SU-DHL-6 (cell line): ENCODE results near the gene H19.

Experiments
- H2AFZ ChIP-seq: fragments of 200-600 bp; sonication (generic); 2 replicates; pipeline ENCODE4 v1.6.1; 2014; ENCODE audit warnings: low read depth, mild to moderate bottlenecking, moderate library complexity, mixed read lengths, antibody characterized with exemption, low read length; ENCODE audit not compliant: severe bottlenecking
- H3F3A ChIP-seq: fragments of 200-600 bp; shearing (Covaris generic); 2 replicates; pipeline ENCODE4 v1.6.0; 2016; ENCODE audit warnings: antibody characterized with exemption, mild to moderate bottlenecking; ENCODE audit not compliant: insufficient read depth
- H3K27ac ChIP-seq: fragments of 200-600 bp; sonication (generic); 2 replicates; pipeline ENCODE4 v1.5.1; 2016; ENCODE audit warnings: low read depth, mild to moderate bottlenecking, low read length, moderate library complexity, mixed read lengths
- H3K27me3 ChIP-seq: fragments of 200-600 bp; sonication (generic), shearing (Covaris generic); 2 replicates; pipeline ENCODE4 v1.6.0; 2014; ENCODE audit warnings: mild to moderate bottlenecking, low read length
- H3K36me3 ChIP-seq: fragments of 200-600 bp; sonication (generic); 2 replicates; pipeline ENCODE4 v1.6.1; 2014; ENCODE audit warnings: mild to moderate bottlenecking, low read length, mixed read lengths
- H3K4me2 ChIP-seq: fragments of 300-600, 200-600 bp; shearing (Covaris generic), sonication (generic); 2 replicates; pipeline ENCODE4 v1.6.0; 2014; ENCODE audit warnings: low read length, low read depth, mild to moderate bottlenecking; ENCODE audit not compliant: poor library complexity, severe bottlenecking
- H3K4me3 ChIP-seq: fragments of 200-600 bp; sonication (generic); 2 replicates; pipeline ENCODE4 v1.5.1; 2014; ENCODE audit warnings: antibody characterized with exemption, low read length, mild to moderate bottlenecking, mixed read lengths; ENCODE audit not compliant: insufficient read depth, poor library complexity, severe bottlenecking
- H3K79me2 ChIP-seq: fragments of 200-600 bp; sonication (generic); 2 replicates; pipeline ENCODE4 v1.6.1; 2014; ENCODE audit warnings: mild to moderate bottlenecking, low read length, moderate library complexity; ENCODE audit not compliant: insufficient read depth
- H3K9ac ChIP-seq: fragments of 200-600 bp; sonication (generic); 2 replicates; pipeline ENCODE4 v1.7.0; 2014; ENCODE audit warnings: mild to moderate bottlenecking, low read length
- H3K9me2 ChIP-seq: fragments of 200-600 bp; sonication (generic); replicated peaks from 2 replicates; pipeline ENCODE4 v1.6.1; 2014; ENCODE audit warnings: low read length; ENCODE audit not compliant: insufficient read depth
- H3K9me3 ChIP-seq: fragments of 200-600 bp; sonication (generic); 2 replicates; pipeline ENCODE4 v1.6.1; 2014; ENCODE audit warnings: low read length, mixed read lengths; ENCODE audit not compliant: insufficient read depth
- H4K20me1 ChIP-seq: fragments of 200-600 bp; sonication (generic); 2 replicates; pipeline ENCODE4 v1.6.1; 2014; ENCODE audit warnings: low read depth, mild to moderate bottlenecking, antibody characterized with exemption, low read length, moderate library complexity, mixed read lengths
- EZH2phosphoT487 ChIP-seq: fragments of 200-600 bp; sonication (generic), shearing (Covaris generic); conservative IDR thresholded peaks from 2 replicates; pipeline ENCODE4 v1.6.1; 2018; ENCODE audit warnings: mild to moderate bottlenecking, antibody characterized with exemption, low read length, moderate library complexity, mixed read lengths
- TF ChIP-seq, protein P1 (sequence below): fragments of 200-600 bp; sonication (generic); IDR thresholded peaks from one replicate; pipeline ENCODE4 v1.5.1; 2017; ENCODE audit warnings: antibody characterized with exemption, mild to moderate bottlenecking, low read length, moderate library complexity; ENCODE audit not compliant: insufficient read depth, poor library complexity, severe bottlenecking

H19 gene

DNA sequence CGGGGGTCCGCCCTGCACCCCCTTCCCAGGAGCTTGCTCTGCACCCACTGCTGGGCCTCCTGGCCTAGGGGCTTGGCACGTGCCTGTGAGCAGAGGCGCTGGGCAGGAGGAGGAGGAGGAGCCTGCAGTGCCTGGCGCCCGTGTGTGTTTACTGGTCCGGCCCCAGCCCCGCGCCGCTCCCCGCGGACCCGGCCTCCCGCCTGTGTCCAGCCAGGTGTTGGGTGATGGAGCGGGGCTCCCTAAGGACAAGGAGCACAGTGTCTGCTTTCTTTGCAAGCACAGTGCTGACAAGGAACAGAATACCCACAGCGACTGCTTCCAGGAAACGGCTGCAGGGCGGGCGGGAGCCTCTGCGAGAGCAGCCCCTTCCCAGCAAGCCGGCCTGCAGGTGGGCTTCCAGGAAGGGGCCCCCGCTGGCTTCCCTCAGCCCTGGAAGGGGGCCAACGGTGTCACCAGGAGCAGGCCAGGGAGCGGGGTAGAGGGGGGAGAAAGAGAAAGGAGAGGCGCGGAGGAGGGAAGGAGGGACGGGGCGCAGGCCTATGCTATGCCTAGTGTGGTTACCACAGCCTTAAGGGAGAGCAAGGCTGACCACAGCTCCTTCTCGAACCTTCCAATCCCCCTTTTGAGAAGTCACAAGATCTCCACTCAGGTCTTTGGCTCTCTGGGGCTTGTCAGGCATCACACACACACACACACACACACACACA is 6.6 kb downstream of the H19 start:
- H3K36me3 ChIP-seq, result no peaks in the 10 kb centered on the region
- H3K9me3 ChIP-seq, result no peaks in the 10 kb centered on the region

GRCh38 chr11:1989953-1990352 is 7.7 kb downstream of the H19 start:
- Histone ChIP-seq H3K9me3 (no peaks in the 10 kb centered on the region), H3K36me3 (no peaks in the 10 kb centered on the region), H3K9me2 (no peaks in the 10 kb centered on the region), H3K27ac (no peak overlapping the region), H3K27me3 (no peaks in the 10 kb centered on the region), H3K9ac (no peak overlapping the region), H4K20me1 (no peaks in the 10 kb centered on the region), H3K4me3 (no peak overlapping the region), H3K4me2 (no peak overlapping the region), H2AFZ (no peak overlapping the region), H3F3A (no peaks in the 10 kb centered on the region), H3K79me2 (no peaks in the 10 kb centered on the region)
- no peak for TF ChIP-seq EZH2phosphoT487
- TF ChIP-seq, protein P1, sequence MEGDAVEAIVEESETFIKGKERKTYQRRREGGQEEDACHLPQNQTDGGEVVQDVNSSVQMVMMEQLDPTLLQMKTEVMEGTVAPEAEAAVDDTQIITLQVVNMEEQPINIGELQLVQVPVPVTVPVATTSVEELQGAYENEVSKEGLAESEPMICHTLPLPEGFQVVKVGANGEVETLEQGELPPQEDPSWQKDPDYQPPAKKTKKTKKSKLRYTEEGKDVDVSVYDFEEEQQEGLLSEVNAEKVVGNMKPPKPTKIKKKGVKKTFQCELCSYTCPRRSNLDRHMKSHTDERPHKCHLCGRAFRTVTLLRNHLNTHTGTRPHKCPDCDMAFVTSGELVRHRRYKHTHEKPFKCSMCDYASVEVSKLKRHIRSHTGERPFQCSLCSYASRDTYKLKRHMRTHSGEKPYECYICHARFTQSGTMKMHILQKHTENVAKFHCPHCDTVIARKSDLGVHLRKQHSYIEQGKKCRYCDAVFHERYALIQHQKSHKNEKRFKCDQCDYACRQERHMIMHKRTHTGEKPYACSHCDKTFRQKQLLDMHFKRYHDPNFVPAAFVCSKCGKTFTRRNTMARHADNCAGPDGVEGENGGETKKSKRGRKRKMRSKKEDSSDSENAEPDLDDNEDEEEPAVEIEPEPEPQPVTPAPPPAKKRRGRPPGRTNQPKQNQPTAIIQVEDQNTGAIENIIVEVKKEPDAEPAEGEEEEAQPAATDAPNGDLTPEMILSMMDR, result no peak

More for the DNA sequence above, 6.6 kb downstream of the H19 start:
- H4K20me1 ChIP-seq, result no peaks in the 10 kb centered on the region
- no peaks in the 10 kb centered on the region for H3F3A ChIP-seq
- no peaks in the 10 kb centered on the region for H3K27me3 ChIP-seq
- no peak overlapping the region for H3K27ac ChIP-seq
- no peak overlapping the region for H3K9ac ChIP-seq
- no peak overlapping the region for H3K4me3 ChIP-seq
- TF ChIP-seq EZH2phosphoT487, result no peak
- no peak overlapping the region for H3K4me2 ChIP-seq
- H2AFZ ChIP-seq, result no peak overlapping the region
- no peaks in the 10 kb centered on the region for H3K9me2 ChIP-seq
- no peaks in the 10 kb centered on the region for H3K79me2 ChIP-seq

DNA sequence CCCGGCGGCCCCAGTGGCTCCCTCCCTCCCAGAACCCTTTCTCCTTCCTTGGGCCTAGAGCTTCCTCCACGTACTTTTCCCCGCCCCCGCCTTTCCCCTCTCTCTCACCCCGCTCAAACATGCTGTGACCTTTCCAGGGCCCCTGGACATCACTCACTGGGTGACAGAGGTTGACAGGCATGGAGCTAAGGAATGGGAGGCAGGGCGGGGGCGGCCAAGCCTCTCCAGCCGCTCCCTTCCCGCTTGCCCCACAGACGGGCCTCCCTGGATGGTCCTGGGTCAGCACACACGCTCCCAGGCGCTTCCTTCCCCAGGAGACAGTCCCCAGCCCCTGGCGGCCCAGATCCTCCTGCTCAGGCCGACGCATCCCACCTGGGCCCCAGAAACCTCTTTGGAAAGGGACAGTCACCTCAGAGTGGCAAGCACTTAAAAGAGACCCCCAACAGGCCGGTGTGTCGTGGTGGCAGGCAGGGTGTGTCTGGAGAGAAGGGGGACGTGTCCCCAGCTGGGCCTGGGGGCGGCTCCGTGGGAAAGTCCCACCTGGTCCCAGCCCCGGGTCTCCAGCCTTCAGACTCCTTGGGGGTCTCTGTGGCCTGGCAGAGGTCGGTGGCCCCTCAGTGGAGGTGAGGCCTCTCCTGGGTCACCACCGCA is 8.8 kb downstream of the H19 start:
- Histone ChIP-seq H2AFZ (no peak overlapping the region), H3K4me2 (no peak overlapping the region), H3K79me2 (no peaks in the 10 kb centered on the region), H3K27me3 (no peaks in the 10 kb centered on the region), H3F3A (no peaks in the 10 kb centered on the region), H4K20me1 (no peaks in the 10 kb centered on the region), H3K36me3 (no peaks in the 10 kb centered on the region), H3K9ac (no peak overlapping the region), H3K9me2 (no peaks in the 10 kb centered on the region), H3K27ac (no peak overlapping the region), H3K4me3 (no peak overlapping the region), H3K9me3 (no peaks in the 10 kb centered on the region)
- TF ChIP-seq, protein P1, result no peak
- TF ChIP-seq EZH2phosphoT487, result no peak

DNA sequence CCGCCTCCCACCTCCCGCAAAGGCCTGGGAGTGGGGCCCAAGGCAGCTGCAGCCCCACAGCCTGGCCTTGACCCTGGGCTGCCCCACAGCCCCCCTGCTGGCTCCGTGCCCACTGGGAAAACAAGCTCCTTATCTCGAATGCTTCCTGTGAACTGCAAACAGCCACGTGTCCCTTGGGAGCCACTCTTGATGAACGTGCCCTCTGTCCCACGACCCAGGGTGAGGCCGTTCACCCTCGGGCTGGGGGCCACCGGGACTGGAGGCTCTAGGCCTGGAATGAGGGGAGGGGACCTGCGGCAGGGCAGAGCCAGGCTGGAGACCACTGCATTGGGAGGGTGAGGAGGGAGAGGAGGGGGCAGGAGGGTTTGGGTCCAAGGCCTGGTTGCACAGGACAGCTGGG is 9.5 kb downstream of the H19 start:
- Histone ChIP-seq H2AFZ (no peak overlapping the region), H4K20me1 (no peaks in the 10 kb centered on the region), H3F3A (no peaks in the 10 kb centered on the region), H3K27me3 (no peaks in the 10 kb centered on the region), H3K4me3 (no peak overlapping the region), H3K4me2 (no peak overlapping the region), H3K79me2 (no peaks in the 10 kb centered on the region), H3K9me2 (no peaks in the 10 kb centered on the region), H3K9me3 (no peaks in the 10 kb centered on the region), H3K27ac (no peak overlapping the region), H3K36me3 (no peaks in the 10 kb centered on the region), H3K9ac (no peak overlapping the region)
- TF ChIP-seq, protein P1, result no peak
- no peak for TF ChIP-seq EZH2phosphoT487
